KMS-11 (cell line): Measurements from ENCODE around the gene TMEM150B.

Experiments
- H2AFZ ChIP-seq: fragments of 200-600 bp; sonication (generic); 2 replicates; pipeline ENCODE4 v1.6.1; 2016; ENCODE audit warnings: antibody characterized with exemption, mixed run types, low read depth
- H3K27ac ChIP-seq: fragments of 200-600 bp; sonication (generic); 2 replicates; pipeline ENCODE4 v1.6.1; 2016; ENCODE audit warnings: mild to moderate bottlenecking, mixed run types
- H3K27me3 ChIP-seq: fragments of 200-600 bp; sonication (generic); 2 replicates; pipeline ENCODE4 v1.6.1; 2017; ENCODE audit warnings: mild to moderate bottlenecking, low read depth, mixed run types, moderate library complexity; ENCODE audit not compliant: insufficient read depth
- H3K36me3 ChIP-seq: fragments of 200-600 bp; sonication (generic); 2 replicates; pipeline ENCODE4 v1.6.1; 2017; ENCODE audit warnings: mild to moderate bottlenecking, mixed run types; ENCODE audit not compliant: insufficient read depth
- H3K4me1 ChIP-seq: fragments of 200-600 bp; sonication (generic); 2 replicates; pipeline ENCODE4 v1.6.1; 2016; ENCODE audit warnings: mild to moderate bottlenecking, low read depth, mixed run types; ENCODE audit not compliant: poor library complexity, severe bottlenecking
- H3K4me2 ChIP-seq: fragments of 200-600 bp; sonication (generic); 2 replicates; pipeline ENCODE4 v1.7.0; 2016; ENCODE audit warnings: mild to moderate bottlenecking, mixed run types
- H3K4me3 ChIP-seq: fragments of 200-600 bp; sonication (generic); IDR thresholded peaks from 2 replicates; pipeline ENCODE4 v1.6.1; 2017; ENCODE audit warnings: low read depth, low read length, mixed read lengths; ENCODE audit not compliant: insufficient read depth
- H3K79me2 ChIP-seq: fragments of 200-600 bp; sonication (generic); 2 replicates; pipeline ENCODE4 v1.6.1; 2016; ENCODE audit warnings: low read depth, mixed run types; ENCODE audit not compliant: insufficient read depth
- H3K9ac ChIP-seq: fragments of 200-600 bp; sonication (generic); 2 replicates; pipeline ENCODE4 v1.6.1; 2016; ENCODE audit warnings: mild to moderate bottlenecking, mixed run types
- H4K20me1 ChIP-seq: fragments of 200-600 bp; sonication (generic); 2 replicates; pipeline ENCODE4 v1.6.1; 2016; ENCODE audit warnings: mild to moderate bottlenecking, mixed run types; ENCODE audit not compliant: insufficient read depth
- CTCF ChIP-seq: fragments of 200-600 bp; sonication (generic); conservative IDR thresholded peaks from 2 replicates; pipeline ENCODE4 v1.6.1; 2017; ENCODE audit warnings: low read depth, mild to moderate bottlenecking, antibody characterized with exemption, low read length, moderate library complexity, mixed read lengths

TMEM150B gene

GRCh38 chr19:55301459-55302317 is 23.5 kb downstream of the TMEM150B start:
- Histone ChIP-seq H3K4me2 (peak overlapping the region; percentile 56; the same call in 1 of the 2 replicates), H3K9ac (peak overlapping the region; percentile 41), H3K4me1 (peaks cover 11% of the 10 kb centered on the region), H2AFZ (peak overlapping the region; percentile 68), H3K27me3 (no peaks in the 10 kb centered on the region), H3K4me3 (no peak overlapping the region), H3K36me3 (no peaks in the 10 kb centered on the region), H3K27ac (no peak overlapping the region), H3K79me2 (no peaks in the 10 kb centered on the region), H4K20me1 (no peaks in the 10 kb centered on the region)
- TF ChIP-seq CTCF: peak; percentile 97

- no peaks in the 10 kb centered on the region for H4K20me1 ChIP-seq
- H3K9ac ChIP-seq: no peak overlapping the region; the same call in 1 of the 2 replicates
- H3K36me3 ChIP-seq: no peaks in the 10 kb centered on the region
- peak overlapping the region; percentile 68; the same call in 1 of the 2 replicates for H2AFZ ChIP-seq
- H3K27me3 ChIP-seq: no peaks in the 10 kb centered on the region
- no peak for TF ChIP-seq CTCF
- H3K27ac ChIP-seq: no peak overlapping the region
- no peak overlapping the region for H3K4me3 ChIP-seq
- no peaks in the 10 kb centered on the region for H3K79me2 ChIP-seq
- peak overlapping the region; percentile 56; the same call in 1 of the 2 replicates for H3K4me2 ChIP-seq
- peaks cover 11% of the 10 kb centered on the region for H3K4me1 ChIP-seq
Observed at GRCh38 chr19:55300886-55301458, 24.2 kb downstream of the TMEM150B start.

- no peak overlapping the region for H3K4me2 ChIP-seq
- no peaks in the 10 kb centered on the region for H4K20me1 ChIP-seq
- no peaks in the 10 kb centered on the region for H3K27me3 ChIP-seq
- H3K36me3 ChIP-seq: no peaks in the 10 kb centered on the region
- no peak overlapping the region for H3K4me3 ChIP-seq
- H2AFZ ChIP-seq: no peak overlapping the region
- H3K4me1 ChIP-seq: peaks cover 11% of the 10 kb centered on the region
- no peak for TF ChIP-seq CTCF
- H3K79me2 ChIP-seq: no peaks in the 10 kb centered on the region
- no peak overlapping the region for H3K27ac ChIP-seq
- no peak overlapping the region for H3K9ac ChIP-seq
Observed at GRCh38 chr19:55299991-55300390, 25.1 kb downstream of the TMEM150B start.

- no peaks in the 10 kb centered on the region for H4K20me1 ChIP-seq
- no peaks in the 10 kb centered on the region for H3K79me2 ChIP-seq
- H2AFZ ChIP-seq: no peak overlapping the region
- no peaks in the 10 kb centered on the region for H3K36me3 ChIP-seq
- no peaks in the 10 kb centered on the region for H3K27me3 ChIP-seq
- no peak overlapping the region for H3K9ac ChIP-seq
- no peak overlapping the region for H3K27ac ChIP-seq
- H3K4me1 ChIP-seq: peaks cover 11% of the 10 kb centered on the region
- no peak overlapping the region for H3K4me2 ChIP-seq
- no peak for TF ChIP-seq CTCF
- H3K4me3 ChIP-seq: no peak overlapping the region
Observed at GRCh38 chr19:55297267-55297666, 27.9 kb downstream of the TMEM150B start.
